K562 (cell line): ENCODE data around the gene PHETA1. TPM values are rescaled to one million over a fixed set of nuclear protein-coding genes. Genes with fewer than 3 reads are reported as not detected.

Experiments used
- ATF7 ChIP-seq: fragments of 450-650 bp; IDR thresholded peaks from 2 replicates; pipeline ENCODE4 v1.7.1; 2014; ENCODE audit warnings: mild to moderate bottlenecking, moderate library complexity
- ETS2 ChIP-seq: IDR thresholded peaks from 2 replicates; pipeline ENCODE4 v1.6.1; 2016; ENCODE audit warnings: borderline replicate concordance, missing genetic modification characterization, mild to moderate bottlenecking, moderate library complexity, missing compliant biosample characterization; ENCODE audit not compliant: poor library complexity, severe bottlenecking
- MECOM ChIP-seq: fragments of 250-450 bp; sonication (Bioruptor Pico); IDR thresholded peaks from 2 replicates; pipeline ENCODE4 v1.8.0; 2022; ENCODE audit warnings: inconsistent platforms
- SLC30A9 ChIP-seq: fragments of 250-450 bp; sonication (Bioruptor Pico); IDR thresholded peaks from 2 replicates; pipeline ENCODE4 v1.8.0; 2022; ENCODE audit warnings: mild to moderate bottlenecking, moderate library complexity
- THRAP3 ChIP-seq: fragments of 450-650 bp; IDR thresholded peaks from 2 replicates; pipeline ENCODE4 v1.6.1; 2016; ENCODE audit warnings: mild to moderate bottlenecking, inconsistent platforms, borderline replicate concordance
- ZNF224 ChIP-seq: sonication (generic); formaldehyde crosslinking; IDR thresholded peaks from 2 replicates; pipeline ENCODE4 v1.8.0; 2022; ENCODE audit warnings: mild to moderate bottlenecking, missing genetic modification reagents
- ZNF311 ChIP-seq: fragments of 250-450 bp; sonication (Bioruptor Pico); IDR thresholded peaks from 2 replicates; pipeline ENCODE4 v1.4.0; 2020; ENCODE audit warnings: mild to moderate bottlenecking, moderate library complexity
- ZZZ3 ChIP-seq: fragments of 450-650 bp; IDR thresholded peaks from 2 replicates; pipeline ENCODE4 v1.6.1; 2016; ENCODE audit warnings: antibody characterized with exemption, mild to moderate bottlenecking, moderate library complexity
- polyA plus RNA-seq, 8 experiments: library from polyadenylated mRNA; depleted of rRNA in 4 of 8; stranded (reverse) in 5 of 8; unstranded in 3 of 8; fragments of >200 nt; fragmentation: Nextera tagmentation in 2 of 8; fragmentation: Illumina TruSeq in 1 of 8; extraction: Ambion mirVana in 2 of 8; extraction: Trizol in 1 of 8; gene quantifications; 2 replicates each; pipeline versions ENCODE4 v1.2.1 to v1.2.3, GENCODE V29; 2011 to 2014; ENCODE audit warnings: inconsistent platforms in 1 of 8, missing spikeins in 1 of 8
- total RNA-seq, 7 experiments: library from RNA; depleted of rRNA in 6 of 7; stranded (reverse); fragments of >200 nt in 6 of 7; fragmentation: Illumina TruSeq in 2 of 7; extraction: Trizol in 2 of 7; gene quantifications; 2 replicates each; pipeline versions ENCODE4 v1.2.1 to v1.2.3, GENCODE V29; 2011 to 2021; ENCODE audit warnings: low replicate concordance in 1 of 7
- TF ChIP-seq, protein P1 (sequence below): fragments of 450-650 bp; IDR thresholded peaks from 2 replicates; pipeline ENCODE4 v1.6.1; 2017; ENCODE audit warnings: antibody characterized with exemption, mild to moderate bottlenecking
- TF ChIP-seq, protein P2 (sequence below), 2 experiments: fragments of 150-350 bp in 1 of 2; IDR thresholded peaks; 2 replicates each; pipeline ENCODE4 v1.6.1; 2012 to 2016; ENCODE audit warnings: low read depth in 2 of 2, low read length in 2 of 2, mild to moderate bottlenecking in 1 of 2, moderate library complexity in 1 of 2
- TF ChIP-seq, protein P3 (sequence below): fragments of 250-450 bp; sonication (Bioruptor Pico); IDR thresholded peaks from 2 replicates; pipeline ENCODE4 v1.5.0; 2021; ENCODE audit warnings: mild to moderate bottlenecking, moderate library complexity
- TF ChIP-seq, protein P4 (sequence below): fragments of 450-650 bp; IDR thresholded peaks from 2 replicates; pipeline ENCODE4 v1.7.1; 2018; ENCODE audit warnings: mild to moderate bottlenecking, low read depth; ENCODE audit not compliant: partially characterized antibody

PHETA1 gene
- total and polyA plus RNA-seq, 9 of the 15 experiments (the other 6 are each of a cell fraction or from before 2014, with no cell fraction given) = 0.03 to 12.4 (median 3.0) TPM

DNA sequence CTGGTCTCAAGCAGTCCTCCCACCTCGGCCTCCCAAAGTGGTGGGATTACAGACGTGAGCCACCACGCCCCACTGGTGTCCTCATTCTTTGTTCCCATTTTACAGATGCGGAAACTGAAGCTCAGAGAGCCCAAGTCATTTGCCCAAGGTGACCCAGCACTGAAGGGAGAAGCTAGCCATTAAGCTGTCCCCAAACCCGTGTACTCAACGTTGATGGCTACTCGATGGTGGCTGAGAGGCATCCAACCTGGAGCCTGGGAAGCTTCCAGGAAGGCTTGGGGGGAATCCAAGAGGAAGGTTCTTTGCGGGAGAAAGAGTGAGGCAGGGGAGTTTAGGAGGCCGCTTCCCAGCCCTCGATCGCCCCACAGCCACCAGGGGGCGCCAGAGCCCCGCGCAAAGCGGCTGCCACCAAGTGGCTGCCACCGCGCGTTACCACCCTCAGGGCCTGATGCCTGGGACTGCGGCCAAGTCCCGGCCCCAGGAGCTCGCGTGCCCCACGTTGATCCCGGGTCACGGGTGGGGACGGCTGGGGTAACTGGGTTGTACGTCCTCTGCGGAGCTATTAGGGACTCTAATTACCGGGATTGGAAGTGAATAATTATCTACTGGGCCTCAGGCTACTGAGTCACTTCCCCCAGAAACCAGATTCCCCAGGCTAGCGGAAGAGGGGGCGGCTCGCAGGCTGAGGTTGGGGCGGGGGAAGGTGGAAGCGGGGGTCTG, 28.0 kb upstream of the PHETA1 start (continued):
- TF ChIP-seq, protein P1, sequence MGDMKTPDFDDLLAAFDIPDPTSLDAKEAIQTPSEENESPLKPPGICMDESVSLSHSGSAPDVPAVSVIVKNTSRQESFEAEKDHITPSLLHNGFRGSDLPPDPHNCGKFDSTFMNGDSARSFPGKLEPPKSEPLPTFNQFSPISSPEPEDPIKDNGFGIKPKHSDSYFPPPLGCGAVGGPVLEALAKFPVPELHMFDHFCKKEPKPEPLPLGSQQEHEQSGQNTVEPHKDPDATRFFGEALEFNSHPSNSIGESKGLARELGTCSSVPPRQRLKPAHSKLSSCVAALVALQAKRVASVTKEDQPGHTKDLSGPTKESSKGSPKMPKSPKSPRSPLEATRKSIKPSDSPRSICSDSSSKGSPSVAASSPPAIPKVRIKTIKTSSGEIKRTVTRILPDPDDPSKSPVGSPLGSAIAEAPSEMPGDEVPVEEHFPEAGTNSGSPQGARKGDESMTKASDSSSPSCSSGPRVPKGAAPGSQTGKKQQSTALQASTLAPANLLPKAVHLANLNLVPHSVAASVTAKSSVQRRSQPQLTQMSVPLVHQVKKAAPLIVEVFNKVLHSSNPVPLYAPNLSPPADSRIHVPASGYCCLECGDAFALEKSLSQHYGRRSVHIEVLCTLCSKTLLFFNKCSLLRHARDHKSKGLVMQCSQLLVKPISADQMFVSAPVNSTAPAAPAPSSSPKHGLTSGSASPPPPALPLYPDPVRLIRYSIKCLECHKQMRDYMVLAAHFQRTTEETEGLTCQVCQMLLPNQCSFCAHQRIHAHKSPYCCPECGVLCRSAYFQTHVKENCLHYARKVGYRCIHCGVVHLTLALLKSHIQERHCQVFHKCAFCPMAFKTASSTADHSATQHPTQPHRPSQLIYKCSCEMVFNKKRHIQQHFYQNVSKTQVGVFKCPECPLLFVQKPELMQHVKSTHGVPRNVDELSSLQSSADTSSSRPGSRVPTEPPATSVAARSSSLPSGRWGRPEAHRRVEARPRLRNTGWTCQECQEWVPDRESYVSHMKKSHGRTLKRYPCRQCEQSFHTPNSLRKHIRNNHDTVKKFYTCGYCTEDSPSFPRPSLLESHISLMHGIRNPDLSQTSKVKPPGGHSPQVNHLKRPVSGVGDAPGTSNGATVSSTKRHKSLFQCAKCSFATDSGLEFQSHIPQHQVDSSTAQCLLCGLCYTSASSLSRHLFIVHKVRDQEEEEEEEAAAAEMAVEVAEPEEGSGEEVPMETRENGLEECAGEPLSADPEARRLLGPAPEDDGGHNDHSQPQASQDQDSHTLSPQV = peak; percentile 89
- TF ChIP-seq ZNF224 (CRISPR knock-in tag) (no peak), SLC30A9 (CRISPR knock-in tag) (no peak), THRAP3 (no peak), ETS2 (tag) (no peak), ZNF311 (CRISPR knock-in tag) (no peak), MECOM (CRISPR knock-in tag) (no peak), ATF7 (peak; percentile 56), ZZZ3 (no peak)
- TF ChIP-seq, protein P2, sequence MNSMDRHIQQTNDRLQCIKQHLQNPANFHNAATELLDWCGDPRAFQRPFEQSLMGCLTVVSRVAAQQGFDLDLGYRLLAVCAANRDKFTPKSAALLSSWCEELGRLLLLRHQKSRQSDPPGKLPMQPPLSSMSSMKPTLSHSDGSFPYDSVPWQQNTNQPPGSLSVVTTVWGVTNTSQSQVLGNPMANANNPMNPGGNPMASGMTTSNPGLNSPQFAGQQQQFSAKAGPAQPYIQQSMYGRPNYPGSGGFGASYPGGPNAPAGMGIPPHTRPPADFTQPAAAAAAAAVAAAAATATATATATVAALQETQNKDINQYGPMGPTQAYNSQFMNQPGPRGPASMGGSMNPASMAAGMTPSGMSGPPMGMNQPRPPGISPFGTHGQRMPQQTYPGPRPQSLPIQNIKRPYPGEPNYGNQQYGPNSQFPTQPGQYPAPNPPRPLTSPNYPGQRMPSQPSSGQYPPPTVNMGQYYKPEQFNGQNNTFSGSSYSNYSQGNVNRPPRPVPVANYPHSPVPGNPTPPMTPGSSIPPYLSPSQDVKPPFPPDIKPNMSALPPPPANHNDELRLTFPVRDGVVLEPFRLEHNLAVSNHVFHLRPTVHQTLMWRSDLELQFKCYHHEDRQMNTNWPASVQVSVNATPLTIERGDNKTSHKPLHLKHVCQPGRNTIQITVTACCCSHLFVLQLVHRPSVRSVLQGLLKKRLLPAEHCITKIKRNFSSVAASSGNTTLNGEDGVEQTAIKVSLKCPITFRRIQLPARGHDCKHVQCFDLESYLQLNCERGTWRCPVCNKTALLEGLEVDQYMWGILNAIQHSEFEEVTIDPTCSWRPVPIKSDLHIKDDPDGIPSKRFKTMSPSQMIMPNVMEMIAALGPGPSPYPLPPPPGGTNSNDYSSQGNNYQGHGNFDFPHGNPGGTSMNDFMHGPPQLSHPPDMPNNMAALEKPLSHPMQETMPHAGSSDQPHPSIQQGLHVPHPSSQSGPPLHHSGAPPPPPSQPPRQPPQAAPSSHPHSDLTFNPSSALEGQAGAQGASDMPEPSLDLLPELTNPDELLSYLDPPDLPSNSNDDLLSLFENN (IDR thresholded peaks at IDR 0.05; ENCODE audit: low read depth in 2 of 2, low read length in 2 of 2) = no peak
- TF ChIP-seq, protein P3, sequence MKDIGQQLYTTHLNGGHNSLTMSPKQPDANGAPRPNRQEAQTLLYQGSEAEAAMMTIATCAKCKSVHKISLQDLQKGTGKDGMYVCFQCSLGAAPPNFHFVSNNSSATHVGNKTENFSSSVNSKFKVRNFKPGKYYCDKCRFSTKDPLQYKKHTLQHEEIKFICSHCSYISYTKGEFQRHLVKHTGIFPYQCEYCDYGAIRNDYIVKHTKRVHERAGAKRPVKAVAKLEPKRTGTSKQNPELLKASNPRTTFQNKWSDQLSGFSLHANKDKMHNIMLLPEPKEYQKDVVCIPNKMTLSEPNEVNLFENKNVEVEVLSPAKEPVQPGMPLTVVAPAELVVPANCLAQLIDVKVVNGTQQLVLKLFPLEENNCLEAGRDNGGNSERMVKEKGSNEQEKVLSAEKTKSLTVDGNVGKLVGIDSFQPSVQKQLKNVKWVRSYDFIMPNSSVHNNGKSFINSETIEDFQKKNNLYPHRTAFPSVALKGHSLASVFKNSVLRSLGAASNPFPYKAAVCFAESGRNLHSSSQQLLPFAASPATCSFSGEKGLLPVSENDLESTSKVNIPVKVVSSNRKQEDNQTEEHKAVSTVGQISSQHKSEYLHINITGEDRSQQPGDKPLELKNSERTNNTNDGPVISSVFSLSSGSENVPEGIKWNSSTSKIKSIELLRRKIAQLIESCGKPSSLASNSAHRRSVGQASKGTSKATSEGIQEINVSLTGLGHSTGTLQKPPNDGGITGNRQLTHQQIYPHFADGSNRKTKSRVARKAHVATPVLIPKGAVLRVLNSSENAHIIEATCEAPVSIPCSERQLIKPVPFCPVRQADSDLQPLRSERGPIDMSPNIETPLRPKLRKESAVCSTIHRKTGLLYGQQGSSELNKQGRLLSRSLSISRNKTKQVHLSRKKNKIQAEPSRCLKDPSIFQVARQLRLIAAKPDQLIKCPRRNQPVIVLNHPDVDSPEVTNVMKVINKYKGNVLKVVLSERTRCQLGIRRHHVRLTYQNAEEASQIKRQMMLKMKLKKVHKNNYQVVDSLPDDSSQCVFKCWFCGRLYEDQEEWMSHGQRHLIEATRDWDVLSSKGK (CRISPR knock-in tag) = no peak
- TF ChIP-seq, protein P4, sequence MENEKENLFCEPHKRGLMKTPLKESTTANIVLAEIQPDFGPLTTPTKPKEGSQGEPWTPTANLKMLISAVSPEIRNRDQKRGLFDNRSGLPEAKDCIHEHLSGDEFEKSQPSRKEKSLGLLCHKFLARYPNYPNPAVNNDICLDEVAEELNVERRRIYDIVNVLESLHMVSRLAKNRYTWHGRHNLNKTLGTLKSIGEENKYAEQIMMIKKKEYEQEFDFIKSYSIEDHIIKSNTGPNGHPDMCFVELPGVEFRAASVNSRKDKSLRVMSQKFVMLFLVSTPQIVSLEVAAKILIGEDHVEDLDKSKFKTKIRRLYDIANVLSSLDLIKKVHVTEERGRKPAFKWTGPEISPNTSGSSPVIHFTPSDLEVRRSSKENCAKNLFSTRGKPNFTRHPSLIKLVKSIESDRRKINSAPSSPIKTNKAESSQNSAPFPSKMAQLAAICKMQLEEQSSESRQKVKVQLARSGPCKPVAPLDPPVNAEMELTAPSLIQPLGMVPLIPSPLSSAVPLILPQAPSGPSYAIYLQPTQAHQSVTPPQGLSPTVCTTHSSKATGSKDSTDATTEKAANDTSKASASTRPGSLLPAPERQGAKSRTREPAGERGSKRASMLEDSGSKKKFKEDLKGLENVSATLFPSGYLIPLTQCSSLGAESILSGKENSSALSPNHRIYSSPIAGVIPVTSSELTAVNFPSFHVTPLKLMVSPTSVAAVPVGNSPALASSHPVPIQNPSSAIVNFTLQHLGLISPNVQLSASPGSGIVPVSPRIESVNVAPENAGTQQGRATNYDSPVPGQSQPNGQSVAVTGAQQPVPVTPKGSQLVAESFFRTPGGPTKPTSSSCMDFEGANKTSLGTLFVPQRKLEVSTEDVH = no peak
